Measurements from ENCODE around the gene SYT13.

The SYT13 gene

DNA sequence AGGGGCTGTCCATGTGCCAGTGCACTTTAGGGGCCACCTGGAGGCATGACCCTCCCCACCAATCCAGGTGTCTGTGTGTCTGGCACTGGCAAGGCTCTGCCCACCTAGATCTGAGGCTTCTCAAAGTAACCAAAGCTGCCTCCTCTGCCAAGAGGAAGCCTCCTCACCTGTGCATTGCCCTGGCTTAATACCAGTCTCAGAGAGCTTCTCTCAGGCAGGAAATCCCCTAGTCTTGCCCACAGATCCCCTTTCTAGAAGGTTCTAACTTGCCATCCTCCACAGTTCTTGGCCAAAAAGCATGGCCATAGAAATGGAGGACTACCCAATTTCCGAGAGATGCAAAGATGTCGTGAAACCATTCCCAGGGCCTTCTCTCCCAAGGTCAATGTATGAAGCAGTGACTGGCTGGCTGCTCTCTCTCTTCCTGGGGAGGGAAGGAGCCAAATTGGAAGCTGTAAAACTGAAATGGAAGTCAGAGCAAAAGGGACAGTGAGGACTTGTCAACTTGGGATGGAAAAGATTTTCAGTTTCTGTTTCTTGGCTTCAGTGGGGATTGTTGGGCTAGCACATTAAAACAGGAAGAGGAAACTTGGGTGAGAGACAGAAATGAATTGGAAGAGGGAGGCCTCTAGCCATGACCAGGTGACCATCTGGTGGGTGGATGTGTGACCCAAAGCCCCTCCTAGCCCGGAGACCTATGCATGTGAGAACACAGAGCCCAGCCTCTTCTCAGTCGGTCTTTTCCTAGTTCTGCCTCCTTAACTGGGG, 70.9 kb downstream of the SYT13 start:
- no peak for DNase-seq

DNA sequence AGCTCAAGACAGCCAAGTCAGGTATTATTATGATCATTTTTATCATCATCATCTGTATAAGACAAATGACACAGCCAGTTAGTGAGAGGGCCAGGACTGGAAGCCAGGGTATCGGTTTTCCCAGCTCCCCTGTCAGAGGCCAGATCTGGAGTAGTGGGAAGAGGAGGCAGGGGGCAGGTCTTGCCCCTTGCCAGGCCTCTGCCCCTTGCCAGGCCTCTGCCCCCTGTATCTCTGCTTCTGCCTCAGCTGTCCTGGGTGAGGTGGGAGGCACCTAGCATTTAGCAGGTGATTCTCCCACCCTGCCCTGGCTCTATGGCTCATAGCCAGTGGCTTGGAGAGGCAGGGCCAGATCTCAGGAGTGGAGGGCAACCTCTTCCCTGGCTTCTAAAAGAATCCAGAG, 72.4 kb downstream of the SYT13 start:
- DNase-seq = no peak

DNA sequence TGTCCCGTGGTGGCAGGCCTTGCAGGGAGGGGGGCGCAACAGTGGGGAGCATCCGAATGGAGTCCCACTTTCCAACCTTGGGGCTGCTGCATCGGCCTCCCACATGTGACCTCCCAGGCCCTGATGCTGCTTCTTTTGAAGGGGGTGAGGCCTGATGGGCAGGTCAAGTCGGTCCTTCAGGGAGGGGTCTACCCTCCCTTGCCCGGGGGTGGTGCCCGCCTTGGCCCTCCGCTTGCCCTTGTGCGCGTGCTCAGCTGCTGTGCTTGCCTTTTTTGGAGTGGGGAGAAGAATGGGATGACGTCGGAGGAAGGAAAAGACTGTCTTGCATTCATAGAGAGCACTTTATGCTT, 72.8 kb downstream of the SYT13 start:
- no peak for DNase-seq

DNA sequence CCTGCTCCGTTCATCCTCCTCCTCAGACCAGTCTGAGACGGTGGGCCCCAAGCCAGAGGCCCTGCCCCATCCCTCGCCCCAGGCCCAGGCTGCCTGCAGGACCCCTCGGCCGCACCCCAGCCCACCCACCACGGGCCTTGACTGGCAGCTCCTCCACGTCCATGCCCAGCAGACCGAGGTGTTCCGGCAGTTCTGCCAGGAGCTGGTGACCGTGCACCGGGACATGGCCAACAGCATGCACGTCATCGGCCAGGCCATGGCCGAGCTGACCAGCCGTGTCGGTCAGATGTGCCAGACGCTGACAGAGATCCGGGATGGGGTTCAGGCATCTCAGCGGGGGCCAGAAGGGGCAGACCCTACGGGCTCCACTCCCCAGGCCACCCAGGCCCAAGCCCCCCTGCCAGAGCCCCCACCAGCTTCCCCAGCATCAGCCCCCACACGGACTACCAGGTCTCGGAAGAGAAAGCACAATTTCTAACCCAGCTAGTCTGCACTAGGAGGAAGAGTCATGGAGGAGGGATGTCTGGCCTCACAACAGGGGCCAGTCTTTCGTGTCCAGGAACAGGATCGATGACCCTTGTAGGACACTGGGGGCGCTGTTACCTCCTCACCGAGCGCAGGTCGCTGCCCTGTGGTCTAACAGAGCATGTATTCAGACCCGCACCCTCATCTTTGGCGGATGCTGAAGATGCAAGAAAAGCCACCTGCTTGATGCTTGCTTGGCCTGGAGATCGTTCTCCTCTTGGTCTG, 73.4 kb downstream of the SYT13 start:
- no peak for DNase-seq

DNA sequence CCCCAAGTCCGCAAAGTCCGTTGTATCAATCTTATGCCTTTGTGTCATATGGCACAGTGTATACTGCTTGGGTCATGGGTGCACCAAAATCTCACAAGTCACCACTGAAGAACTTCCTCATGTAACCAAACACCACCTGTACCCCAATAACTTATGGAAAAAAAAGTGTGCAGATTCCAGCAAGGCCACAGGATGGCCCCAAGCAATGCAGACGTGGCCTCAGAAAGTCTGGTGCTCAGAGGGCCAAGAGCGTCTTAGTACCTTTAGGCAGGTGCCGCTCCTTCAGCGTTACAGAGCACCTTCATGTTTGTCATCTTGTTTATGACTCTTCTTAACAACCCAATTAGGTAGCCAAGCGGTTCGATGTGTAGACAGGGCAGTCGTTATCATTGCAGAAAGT, 74.4 kb downstream of the SYT13 start:
- DNase-seq = no peak

DNA sequence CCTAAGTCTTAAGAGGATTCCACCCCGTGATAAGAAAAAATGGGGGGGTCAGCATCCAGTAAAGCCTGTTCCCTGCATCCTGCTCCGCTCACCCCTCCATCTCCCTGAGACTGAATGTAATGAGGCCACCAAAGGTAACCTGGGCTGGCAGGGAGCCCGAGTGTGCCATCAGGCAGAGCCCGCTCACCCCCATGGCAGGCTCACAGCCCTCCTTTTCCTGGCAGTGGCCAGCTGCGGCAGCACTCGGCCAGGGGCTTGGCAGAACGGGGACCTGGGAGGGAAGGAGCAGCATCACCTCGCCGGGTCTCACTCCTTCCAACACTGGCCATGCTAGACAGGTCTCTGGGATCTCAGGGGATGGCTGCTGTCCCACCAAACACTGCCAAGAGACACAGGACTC, 75.3 kb downstream of the SYT13 start:
- DNase-seq = no peak

DNA sequence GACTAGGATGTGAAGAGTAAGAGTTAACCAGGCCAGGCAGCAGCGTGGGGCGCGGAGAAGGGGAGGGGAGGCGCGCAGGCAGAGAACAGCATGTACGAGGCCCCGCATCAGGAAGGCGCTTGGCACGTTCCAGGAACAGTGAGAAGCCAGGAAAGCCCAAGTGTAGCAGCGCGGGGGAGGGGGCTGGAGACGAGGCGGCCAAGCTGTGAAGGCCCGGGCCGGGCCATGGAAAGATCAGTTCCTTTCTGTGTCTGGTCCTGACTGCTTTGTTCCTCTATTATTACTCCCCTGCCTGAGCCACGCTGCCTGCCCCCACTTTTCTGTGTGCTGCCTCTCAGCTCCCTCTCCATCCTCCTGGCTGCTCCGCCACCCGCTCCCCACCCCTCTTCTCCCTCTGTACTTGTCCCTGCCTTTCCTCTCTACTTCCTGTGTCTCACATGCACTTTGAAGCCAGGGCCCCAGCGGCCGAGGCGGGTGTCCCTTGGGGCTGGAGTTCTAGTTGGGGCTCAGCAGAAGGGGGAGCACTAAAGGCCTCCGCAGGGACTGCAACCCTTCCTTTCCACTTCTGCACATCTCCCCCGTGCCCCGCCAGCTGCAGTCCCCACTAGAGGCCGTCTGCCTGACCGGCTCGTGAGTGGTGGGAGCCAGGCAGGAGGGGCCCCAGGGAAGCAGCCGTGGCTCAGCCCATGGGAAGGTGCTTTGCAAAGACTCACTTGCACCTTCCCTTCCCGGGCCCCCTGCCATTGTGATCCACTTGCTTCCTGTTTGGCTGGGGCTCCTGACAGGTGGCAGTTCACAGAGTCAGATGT, 76.0 kb downstream of the SYT13 start:
- no peak for DNase-seq

DNA sequence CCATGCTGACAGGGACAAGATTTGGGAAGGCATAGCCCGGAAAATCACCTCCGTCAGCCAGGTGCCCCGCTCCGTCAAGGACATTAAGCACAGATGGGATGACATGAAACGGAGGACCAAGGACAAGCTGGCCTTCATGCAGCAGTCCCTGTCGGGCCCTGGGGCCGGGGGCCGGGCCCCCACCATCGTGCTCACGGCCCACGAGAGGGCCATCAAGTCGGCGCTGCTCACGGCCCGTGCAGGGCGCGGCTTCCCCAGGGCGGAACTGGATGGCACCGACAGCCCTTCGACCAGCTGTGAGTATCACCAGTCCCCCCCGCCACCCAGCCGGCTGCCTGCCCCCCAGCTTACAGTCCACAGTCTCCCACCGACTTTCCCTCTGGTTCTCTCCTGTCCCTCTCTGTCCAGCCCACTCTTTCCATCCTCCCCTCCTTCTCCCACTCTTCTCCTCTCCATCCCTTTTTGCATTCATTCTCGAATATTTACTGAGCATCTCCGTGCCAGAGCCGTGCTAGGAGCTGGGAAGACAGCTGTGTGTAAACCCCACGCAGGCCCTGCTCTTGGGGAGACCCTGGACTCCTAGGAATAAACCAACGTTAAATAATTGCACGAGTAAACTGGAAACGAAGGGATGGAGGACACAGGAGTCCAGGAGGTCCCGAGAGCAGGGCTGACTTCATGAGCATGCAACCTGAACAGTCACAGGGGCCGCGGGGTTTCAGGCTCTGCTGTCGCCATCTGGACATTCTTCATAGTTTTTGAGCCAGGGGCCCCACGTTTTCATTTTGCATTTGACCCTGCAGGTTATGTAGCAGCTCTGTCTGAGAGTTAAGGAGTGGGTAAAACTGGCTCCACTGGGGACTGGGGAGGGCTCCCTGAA, 76.9 kb downstream of the SYT13 start:
- no peak for DNase-seq

DNA sequence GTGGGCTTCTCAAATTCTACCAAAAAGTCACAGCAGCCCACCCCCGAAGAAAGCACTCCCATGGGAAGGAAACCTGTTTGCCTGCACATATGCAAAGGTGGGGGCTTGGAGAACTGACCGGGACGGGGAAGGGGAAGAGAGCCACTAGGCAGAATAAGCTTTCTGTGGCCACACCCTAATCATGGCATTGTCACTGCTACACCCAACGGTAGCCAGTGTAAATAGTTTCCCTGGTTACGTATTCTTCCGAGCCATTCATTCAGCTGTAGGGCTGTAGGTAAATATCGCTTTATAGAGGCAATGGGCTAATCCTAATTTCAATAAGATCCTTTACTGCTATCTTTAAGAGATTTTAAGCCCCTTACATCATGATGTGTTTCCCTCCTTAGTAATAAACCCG, 78.0 kb downstream of the SYT13 start:
- no peak for DNase-seq

DNA sequence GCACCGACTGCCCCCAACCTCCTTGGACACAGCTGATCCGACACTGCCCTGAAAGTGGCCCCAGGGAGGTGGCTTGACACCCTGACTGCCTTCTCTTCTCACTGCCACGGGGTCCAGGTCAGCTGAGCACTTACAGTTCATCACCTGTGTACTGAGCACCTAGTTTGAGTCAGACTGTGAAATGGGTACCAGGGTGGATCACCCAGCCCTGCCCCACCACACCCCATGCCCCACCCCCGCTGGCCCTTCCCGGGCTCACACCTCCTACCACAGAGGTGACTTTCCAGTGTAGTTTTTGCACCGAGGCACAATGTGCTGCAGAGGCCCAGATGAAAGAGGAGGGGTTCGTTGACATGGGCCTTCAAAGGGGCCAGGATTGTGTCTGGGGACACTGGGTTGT, 80.2 kb downstream of the SYT13 start:
- no peak for DNase-seq

DNA sequence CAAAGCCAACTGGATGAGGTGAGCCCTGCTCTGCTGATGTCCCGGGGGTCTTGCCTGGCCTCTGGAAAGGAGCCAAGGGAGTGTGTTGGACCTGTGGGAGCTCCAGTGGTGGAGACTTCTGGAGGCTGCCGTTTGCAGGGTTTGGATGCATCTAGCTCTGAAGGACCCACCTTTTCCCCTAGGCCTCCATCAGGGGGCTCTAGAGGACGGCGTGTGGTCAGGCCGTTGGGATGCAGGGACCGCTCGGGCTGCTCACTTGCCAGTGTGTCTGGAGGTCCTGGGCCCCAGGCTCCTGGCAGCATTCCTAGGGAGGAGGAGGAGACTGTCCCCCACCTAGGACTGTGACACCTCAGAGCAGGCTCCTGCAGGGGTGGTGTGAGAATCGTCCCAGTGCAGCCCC, 81.4 kb downstream of the SYT13 start:
- DNase-seq = no peak

DNA sequence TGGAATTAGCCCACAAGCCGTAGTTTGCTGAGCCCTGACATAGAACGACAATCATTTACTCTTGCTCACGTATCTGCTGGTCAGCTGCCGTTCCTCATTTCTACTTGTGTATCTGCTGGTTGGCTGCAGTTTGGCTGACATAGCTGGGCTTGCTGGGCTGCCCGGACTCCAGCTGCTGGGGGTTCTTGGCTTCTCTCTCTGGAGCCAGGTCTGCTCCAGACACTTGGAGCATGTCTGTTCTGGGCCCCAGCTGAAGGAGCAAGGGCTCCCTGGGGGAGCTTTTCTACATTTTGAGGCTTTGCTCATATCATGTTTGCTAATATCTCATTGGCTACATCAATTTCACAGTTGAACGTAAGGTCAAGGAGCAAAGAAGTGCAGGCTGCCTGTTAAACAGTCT, 92.4 kb downstream of the SYT13 start:
- no peak for DNase-seq
